Islet precursor cell (in vitro differentiated cells): Measurements from ENCODE around the gene PGBD1.

Experiments used
- DNase-seq: peaks from one replicate; pipeline ENCODE4 v3.0.0-alpha.2; 2018

PGBD1 gene, protein sequence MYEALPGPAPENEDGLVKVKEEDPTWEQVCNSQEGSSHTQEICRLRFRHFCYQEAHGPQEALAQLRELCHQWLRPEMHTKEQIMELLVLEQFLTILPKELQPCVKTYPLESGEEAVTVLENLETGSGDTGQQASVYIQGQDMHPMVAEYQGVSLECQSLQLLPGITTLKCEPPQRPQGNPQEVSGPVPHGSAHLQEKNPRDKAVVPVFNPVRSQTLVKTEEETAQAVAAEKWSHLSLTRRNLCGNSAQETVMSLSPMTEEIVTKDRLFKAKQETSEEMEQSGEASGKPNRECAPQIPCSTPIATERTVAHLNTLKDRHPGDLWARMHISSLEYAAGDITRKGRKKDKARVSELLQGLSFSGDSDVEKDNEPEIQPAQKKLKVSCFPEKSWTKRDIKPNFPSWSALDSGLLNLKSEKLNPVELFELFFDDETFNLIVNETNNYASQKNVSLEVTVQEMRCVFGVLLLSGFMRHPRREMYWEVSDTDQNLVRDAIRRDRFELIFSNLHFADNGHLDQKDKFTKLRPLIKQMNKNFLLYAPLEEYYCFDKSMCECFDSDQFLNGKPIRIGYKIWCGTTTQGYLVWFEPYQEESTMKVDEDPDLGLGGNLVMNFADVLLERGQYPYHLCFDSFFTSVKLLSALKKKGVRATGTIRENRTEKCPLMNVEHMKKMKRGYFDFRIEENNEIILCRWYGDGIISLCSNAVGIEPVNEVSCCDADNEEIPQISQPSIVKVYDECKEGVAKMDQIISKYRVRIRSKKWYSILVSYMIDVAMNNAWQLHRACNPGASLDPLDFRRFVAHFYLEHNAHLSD

GRCh38 chr6:28281288-28282064 lies at the start of gene PGBD1:
Gene PGBD1 (plus strand): TSS chr6:28281572. CDS start chr6:28283814, 2,242 bp downstream.
- DNase-seq, result peak; percentile 91

GRCh38 chr6:28232785-28233184 lies 48.6 kb upstream of the PGBD1 start:
- DNase-seq, result no peak

GRCh38 chr6:28235912-28236452 lies 45.4 kb upstream of the PGBD1 start:
- DNase-seq, result no peak

DNA sequence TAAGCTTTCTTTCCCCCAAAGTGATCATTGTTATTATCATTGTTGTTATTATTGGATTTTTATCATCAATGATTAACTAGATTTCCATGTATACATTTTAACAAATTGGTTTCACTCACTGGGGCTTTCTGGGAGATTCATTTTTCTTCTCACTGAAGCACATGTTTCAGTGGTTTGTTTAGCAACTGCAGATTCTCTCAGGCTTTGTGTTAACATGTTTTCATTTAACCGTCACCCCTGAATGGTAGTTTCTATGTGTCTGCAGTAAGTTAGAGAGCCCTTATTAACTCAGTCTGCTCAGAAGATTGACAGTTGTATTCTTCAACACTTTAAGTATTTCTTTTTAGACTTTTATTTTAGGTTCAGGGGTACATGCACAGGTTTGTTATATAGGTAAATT lies 41.7 kb upstream of the PGBD1 start:
- no peak for DNase-seq

- no peak for DNase-seq
These were observed 40.9 kb upstream of the PGBD1 start for GRCh38 chr6:28240471-28240870.

- no peak for DNase-seq
These were observed 37.4 kb upstream of the PGBD1 start for GRCh38 chr6:28243946-28244345.

DNA sequence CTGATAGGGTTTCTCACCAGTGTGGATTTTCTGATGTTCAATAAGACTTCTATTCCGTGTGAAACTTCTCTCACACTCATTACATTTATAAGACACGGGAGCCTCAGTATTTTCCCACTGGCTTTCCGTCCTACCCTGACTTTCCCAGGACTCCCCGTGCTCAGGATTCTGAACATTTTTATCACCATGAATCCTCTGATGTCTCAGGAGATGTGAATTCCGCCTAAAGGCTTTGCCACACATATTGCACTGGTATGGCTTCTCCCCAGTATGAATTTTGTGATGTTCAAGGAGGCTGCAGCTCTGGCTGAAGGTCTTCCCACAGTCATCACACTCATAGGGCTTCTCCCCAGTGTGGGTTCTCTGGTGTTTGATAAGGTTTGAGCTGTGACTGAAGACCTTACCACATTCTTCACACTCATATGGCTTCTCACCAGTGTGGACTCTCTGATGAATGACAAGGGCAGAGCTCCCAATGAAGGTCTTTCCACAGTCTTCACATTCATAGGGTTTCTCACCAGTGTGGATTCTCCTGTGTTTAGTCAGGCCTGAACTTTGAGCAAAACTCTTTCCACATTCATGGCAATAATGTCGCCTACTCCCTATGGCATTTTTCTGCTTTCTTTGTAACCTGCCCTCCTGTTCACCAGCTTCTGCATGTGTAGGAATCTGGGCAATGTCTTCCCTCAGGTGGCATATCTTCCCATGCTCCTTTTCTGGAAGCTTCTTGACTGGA lies 36.0 kb upstream of the PGBD1 start:
- no peak for DNase-seq

DNA sequence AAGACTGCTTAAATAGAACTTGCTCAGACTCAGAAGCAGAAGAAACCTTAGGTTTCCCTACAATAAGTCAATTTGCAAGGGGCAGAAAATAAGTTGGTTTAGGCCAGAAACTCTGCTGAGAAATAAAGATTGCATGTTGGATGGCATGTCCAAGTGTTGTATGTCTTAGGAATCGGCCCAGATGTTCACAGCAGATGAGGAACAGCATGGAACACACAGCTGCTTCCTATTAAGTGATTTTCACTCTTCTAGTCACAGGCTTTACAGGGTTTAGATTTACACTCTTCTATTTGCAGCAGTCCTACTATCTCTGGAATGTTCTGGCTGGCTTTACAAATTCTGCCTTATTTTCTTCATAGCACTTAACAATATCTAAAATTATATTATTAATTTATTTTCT lies 32.5 kb upstream of the PGBD1 start:
- no peak for DNase-seq

DNA sequence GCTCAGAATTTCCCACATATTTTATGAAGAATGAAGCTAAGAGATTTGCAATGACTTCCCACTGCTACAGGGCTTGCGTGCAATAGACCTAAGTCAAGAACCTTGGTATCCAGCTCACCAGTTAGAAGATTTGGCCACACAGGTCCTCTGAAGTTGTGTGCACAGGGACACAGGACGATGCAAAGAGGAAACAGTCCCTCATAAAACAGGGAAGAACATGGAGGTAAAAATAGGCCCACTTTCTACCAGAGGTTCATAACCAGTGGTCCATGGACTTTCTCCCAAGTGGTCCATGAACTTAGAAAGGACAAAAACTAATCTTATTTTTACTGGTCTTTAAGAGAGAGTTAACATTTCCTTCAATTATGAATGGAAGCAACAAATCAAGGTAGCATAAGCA lies 30.6 kb upstream of the PGBD1 start:
- DNase-seq, result no peak

DNA sequence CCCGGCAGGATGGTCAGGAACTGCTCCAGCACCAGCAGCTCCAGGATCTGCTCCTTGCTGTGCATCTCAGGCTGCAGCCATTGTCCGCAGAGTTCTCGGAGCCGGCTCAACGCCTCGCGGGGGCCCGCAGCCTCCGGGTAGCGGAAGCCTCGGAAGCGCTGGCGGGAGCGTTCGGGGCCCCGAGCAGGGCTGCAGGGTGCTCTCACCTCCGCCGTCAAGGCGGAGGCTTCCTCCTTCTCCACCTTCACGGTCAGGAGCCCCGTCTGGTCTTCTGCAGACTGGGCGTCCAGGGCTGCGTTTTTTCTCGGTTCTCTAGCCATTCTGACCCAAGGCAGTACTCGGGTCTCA lies 29.7 kb upstream of the PGBD1 start:
- peak; percentile 61 for DNase-seq

DNA sequence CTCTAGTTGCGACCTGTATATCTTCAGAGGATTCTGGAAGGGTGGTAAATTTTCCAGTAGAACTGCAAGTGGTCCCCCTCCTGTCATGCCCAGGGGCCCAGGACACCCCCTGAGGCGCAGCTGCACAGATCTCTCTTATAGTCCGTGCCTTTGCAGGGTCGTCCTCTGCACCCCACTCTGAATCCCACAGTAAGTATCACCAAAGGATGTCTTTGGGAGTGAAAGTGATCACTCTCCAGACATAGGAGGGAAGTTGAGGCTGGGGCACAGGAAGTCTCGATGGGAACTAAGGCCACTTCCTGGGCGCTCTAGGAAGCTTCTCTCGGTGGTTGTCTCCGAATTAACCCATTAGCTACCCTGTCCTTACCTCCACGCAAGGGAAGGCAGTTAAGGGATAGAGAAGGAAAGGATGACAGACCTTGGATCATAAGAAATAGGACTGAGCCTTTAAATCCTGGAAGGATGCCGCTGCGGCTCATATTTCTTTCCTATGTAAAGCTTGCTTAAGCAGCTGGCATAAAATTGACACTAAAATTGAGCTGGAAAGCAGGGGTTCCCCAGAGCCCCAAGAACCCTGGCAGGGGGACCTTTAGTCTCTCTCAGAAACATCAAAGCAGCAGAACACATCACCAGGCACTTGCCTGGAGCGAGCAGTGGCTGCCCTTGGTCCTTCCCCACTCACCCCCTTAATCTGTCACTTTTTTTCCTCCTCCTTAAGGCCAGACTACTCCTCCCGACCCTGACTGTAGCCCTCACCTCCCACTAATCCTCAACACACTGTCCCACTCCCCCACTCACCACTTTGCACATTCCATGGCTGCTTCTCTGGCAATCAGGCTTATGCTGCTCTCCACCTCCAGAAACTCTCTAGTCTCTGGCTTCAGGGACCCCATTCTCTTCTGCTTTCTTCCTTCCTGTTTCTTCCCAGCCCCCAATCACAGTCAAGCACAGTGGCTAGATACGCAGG lies 29.1 kb upstream of the PGBD1 start, which contains the start of gene ZKSCAN4:
Gene ZKSCAN4, minus strand, starts transcription at position 261 of the 967 bp plus-strand sequence. CDS start 289 bp downstream, outside the sequence.
- peak; percentile 88 for DNase-seq

- DNase-seq, result no peak
These were observed 27.3 kb upstream of the PGBD1 start for GRCh38 chr6:28254121-28254519.

DNA sequence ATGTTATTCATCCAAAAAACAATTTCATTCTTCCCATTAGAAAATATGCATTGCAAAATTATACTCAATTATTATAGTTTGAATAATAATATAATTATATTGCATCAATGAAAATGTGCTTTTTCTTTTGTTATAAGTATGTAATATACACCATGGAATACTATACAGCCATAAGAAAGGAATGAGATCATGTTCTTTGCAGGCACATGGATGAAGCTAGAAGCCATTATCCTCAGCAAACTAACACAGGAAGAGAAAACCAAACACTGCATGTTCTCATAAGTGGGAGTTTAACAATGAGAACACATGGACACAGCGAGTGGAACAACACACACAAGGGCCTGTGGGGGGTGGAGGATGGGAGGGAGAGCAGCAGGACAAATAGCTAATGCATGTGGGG lies 24.3 kb upstream of the PGBD1 start:
- no peak for DNase-seq

DNA sequence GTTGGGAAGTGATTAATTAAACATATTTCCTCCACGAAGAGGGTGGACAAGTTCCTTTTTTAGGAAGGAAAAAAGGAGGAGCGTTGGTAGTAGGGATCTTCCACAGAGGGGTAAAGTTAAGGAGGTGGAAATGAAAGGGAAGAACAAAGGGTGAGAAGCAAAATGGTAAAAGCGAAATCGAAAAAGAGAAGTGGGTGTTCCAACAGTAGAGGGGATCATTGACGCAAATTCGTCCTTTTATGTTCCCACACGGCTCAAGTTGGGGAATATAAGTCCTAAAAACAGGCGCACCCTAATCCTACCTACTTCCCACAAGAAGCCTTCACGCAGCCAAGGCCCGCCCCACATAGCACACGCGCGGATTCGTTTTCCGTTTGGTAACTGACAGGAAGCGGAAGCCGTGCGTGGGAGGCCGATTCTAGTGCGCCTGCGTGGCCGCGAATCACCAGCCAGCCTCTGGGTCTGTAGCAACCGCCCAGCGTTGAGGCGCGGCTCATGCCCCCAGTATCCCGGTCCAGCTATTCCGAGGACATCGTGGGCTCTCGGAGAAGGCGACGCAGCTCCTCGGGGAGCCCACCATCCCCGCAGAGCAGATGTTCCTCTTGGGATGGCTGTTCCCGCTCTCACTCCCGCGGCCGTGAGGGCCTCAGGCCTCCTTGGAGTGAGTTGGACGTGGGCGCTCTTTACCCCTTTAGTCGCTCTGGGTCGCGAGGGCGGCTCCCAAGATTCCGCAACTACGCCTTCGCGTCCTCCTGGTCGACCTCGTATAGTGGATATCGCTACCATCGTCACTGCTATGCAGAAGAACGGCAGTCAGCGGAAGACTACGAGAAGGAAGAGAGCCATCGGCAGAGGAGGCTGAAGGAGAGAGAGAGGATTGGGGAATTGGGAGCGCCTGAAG lies 22.2 kb upstream of the PGBD1 start, which contains the start of gene NKAPL:
Gene NKAPL, plus strand, starts transcription at position 421 of the 901 bp plus-strand sequence. Its CDS starts 75 bp downstream, at position 496.
- no peak for DNase-seq

DNA sequence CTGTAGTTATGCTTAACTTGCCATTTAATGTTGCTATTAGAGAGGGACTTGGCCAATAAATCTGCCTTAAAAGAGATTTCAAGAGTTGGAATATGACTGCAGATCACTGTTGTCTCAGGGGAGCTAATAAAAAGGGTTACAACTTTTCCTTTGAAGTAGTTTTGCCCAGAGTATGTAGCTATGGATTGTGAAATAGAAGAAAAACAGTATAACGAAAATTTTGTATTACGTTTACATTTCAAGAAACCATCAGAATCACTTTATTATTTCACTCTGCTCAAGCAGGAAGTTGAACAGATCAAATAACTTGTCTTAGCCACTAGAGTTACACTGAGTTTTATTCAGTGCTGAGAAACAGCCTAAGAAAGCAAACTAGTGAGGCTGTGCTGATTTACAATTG lies 17.4 kb upstream of the PGBD1 start:
- DNase-seq, result no peak

GRCh38 chr6:28264834-28265401 lies 16.5 kb upstream of the PGBD1 start:
- DNase-seq, result no peak

DNA sequence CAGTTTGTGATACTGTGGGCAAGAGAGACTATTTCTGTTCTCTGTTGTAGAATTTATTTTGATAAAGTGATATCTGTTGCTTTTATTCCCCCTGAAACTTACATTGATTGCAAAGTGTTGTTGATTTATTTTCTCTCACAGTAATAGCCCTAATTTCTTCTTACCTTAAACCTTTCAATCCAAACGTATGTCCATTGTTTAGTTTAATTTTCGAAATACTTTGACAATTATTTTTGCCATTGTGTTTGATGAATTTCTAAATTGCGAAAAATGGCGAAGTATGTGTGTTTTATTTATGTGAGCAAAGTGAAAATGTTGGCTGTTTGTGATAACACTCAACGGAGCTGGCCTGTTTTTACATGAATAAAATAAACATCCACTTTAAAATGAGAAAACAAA lies 14.8 kb upstream of the PGBD1 start:
- no peak for DNase-seq

DNA sequence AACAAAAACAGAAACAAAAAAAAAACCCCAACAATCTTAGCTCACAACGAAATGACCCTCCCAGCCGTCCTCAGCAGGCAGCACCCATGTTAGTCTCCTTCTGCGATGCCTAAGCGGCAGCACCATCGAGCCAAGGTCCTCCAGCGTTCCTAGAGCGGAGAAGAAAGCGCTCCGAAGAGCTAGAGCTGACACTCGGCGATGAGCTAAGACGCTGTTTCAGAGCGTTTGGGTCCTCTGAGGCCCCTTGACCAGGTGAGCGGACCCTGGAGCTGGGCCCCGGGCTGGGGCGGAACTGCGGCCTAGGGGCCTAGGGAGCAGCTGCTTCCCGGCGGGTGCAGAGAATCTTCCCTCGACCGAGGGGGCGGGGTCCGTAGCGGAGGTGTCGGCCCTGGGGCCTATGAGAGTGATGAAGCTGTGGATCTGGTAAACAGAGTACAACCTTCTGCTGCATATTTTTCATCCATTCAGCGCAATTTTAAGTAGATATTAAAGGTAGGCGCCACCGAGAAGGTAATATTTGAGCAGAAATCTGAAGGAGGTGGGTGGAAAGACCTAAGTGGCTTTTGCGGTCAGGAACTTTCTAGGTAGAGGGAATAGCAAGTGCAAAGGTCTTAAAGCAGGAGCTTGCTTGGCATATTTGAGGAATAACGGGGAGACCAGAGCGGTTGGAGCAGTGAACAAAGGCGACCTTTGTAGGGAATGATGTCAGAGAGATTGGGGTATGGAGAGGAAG lies 14.2 kb upstream of the PGBD1 start, which contains the start of gene ZSCAN26:
Gene ZSCAN26, plus strand, starts transcription at position 182 of the 733 bp plus-strand sequence. CDS start 4,777 bp downstream, outside the sequence.
- DNase-seq, result peak; percentile 95

DNA sequence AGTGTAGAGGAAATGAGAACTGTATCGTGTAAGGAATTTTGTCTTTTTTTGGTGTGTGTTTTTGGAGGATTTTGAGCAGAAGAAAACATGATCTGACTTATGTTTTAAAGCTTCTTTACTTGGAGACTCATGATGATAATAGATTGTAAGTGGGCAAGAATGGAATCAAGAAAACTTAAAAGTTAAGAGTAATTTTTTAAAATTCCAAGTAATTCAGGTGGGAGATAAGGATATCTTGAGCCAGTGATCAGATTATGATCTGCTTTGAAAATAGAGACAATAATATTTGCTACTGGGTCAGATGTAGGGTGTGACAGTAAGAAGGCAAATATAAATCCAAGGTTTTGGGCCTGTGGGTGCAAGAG lies 13.7 kb upstream of the PGBD1 start:
- no peak for DNase-seq
